GM18508 (cell line): ENCODE measurements around the gene DDX54.
"Not testable (repeated sequence)": the region's sequence is repeated elsewhere in the genome, so short reads cannot be mapped to it uniquely, and the experiment has no call there.

Source experiments
- ATAC-seq: cut with Tn5 transposase; IDR thresholded peaks from one replicate; pipeline ENCODE4 v1.9.1; 2021; ENCODE audit warnings: moderate number of reproducible peaks; ENCODE audit not compliant: insufficient read depth, unreplicated experiment

The DDX54 gene

DNA sequence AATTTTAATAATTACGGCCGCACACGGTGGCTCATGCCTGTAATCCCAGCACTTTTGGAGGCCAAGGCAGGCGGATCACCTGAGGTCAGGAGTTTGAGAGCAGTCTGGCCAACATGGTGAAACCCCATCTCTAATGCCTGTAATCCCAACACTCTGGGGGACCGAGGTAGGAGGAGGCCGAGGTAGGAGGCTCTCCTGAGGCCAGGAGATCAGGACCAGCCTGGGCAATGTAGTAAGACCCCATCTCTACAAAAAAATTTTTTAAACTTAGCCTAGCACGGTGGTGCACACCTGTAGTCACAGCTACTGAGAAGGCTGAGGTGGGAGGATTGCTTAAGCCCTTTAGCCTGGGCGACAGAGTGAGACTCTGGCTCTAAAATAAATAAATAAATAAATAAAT, 41.3 kb downstream of the DDX54 start:
- no peak for ATAC-seq

DNA sequence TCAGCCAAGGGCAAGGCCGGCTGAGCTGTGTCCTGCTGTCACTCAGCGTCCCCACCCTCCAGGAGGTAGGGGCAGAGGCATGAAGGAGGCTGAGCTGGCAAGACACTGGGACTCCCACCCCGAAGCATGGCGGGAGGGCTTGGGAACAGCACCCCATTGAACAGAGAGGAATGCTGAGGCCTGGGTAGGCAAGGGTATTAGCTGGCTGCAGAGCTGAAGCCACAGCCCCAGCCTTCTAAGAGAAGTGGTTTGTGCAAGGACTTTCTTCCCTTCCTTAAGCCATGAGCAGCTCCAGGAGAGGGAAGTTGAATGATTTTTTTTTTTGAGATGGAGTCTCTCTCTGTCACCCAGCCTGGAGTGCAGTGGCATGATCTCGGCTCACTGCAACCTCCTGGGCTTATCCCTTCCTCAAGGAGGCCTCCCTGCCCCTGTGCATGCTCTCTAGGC, 42.4 kb downstream of the DDX54 start:
- ATAC-seq, result no peak

DNA sequence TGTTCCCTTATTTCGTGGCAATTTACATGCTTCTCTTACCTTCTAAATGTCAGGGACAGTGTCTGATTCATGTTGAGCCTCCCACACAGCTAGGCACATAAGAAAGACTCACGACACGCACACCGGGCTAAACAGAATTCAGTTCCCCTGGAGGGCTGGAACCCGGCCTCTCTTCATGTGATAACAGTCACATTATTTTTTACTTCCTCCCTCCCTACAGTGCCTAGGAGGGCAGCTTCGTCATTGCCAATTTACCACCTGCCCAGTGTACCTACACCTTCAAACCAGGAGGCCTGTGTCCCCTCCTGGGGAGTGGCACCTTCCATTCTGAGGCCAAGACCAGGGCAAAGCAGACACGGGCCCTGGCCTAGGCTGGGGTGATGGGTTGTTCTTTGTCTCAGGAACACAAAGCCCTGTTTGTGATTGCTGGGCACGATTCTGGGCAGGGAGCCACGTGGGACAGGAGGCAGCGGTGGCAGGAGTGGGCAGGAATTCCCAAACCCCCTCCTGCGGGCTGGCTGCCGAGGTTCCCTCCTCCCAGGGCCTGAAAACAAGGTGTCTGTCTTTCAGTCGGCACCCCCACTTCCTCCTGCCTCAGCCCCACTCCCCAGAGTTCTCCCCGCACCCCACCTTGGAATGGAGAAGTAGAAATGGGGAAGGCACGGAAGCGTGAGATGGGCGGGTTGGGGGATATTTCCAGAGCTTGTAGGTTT, 42.9 kb downstream of the DDX54 start:
- ATAC-seq, result no peak

DNA sequence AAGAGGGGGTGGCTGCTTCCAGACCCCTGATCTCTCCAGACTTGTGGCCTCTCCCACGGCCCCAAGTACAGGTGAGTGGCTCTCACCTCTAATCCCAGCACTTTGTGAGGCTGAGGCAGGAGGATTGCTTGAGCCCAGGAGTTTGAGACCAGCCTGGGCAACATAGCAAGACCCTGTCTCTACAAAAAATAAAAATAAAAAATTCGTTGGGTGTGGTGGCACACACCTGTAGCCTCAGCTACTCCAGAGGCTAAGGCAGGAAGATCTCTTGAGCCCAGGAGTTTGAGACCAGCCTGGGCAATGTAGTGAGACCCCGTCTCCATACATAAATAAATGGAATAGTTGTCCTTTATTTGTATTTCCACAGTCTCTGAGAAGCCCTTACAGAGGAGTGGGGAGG, 43.6 kb downstream of the DDX54 start:
- ATAC-seq, result not testable (repeated sequence)

DNA sequence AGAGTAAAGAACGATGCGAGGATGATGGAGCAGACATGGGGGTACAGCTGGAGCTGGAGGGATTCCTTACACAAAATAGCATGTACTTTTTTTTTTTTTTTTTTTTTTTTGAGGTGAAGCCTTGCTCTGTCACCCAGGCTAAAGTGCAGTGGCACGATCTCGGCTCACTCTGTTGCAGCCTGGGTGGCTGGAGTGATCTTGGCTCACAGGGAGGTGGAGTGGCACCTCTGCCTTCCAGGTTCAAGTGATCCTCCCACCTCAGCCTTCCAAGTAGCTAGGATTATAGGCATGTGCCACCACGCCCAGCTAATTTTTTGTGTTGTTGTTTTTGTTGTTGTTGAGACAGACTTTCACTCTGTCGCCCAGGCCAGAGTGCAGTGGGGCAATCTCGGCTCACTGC, 44.6 kb downstream of the DDX54 start:
- no peak for ATAC-seq

DNA sequence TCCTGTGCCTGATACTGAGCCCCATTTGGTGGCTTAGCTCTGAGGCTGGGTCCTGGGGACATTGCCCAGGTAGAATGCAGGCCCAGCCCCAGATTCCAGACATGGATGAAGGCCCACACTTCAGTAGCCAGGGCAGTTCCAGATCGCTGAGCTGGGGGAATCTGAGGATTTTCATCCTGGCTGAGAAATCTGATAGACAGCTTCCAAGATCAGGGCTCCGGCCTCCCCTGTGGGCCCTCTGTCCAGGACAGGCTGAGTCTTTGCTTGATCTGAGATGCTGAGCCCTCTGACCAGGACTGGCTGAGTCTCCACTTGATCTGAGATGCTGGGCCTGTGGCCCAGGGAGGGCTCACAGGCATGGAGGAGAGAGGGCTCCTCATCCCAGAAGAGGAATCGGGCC, 46.5 kb downstream of the DDX54 start:
- ATAC-seq, result no peak

DNA sequence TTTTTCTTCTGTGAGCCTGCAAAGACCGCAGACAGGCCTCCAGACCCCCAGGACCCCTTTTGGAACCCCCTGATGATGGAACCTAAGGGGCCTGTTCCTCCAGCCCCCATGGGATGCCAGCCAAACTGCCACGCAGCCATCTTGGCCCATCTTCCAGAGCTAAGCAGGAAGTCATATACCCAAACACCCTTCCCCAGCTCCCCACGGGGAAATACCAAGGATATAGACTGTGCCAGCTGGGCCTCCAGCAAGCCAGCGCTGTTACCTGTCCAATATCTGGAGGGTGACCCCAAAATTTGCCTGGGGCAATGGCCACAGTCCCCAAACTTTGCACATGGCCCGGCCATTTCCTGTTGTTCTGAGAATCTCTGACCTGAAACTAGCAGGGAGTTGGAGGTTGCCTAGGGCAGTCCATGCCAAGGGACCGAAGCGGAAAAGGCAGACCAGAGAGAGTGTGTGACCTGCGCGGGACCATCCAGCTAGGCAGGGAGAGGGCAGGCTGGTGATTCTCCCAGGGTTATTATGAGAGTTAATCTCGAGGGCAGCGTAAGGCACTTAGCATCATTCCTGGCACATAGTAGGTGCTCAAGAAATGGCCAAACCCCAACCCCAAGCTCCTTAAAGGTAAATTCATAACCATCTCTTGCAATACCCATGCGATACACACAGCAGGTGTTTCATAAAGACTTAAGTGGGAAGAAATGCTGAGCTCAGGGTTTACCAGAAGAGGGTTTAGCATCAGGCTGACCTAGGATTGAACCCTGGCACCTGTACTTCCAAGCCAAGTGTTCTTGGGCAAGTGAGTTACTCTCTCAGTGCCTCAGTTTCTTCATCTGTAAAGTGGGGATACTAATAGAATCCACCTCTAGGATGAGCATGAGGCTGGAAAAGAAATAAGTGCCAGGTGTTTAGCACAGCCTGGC, 47.2 kb downstream of the DDX54 start:
- ATAC-seq, result no peak

DNA sequence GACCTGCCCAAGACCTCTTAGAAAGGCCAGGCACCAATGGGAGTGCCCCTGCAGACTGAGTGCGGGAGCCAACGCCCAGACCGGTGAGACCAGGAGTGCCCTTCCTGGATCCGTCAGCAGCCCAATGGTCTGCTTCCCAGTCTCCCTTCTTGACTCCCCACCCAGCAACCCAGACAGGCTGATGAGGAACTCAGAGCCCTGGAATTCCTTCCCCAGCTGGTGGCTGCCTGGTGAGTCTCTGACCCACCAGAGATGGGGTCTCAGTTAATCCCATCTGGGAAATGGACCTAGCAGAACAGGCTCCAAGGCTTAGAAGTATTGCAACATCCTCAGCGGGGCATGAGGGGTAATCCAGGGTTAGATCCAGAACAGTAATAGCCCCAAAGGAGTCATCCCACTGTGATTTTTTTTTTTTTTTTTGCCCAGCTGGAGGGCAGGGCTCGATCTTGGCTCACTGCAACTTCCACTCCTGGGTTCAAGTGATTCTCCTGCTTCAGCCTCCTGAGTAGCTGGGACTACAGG, 48.2 kb downstream of the DDX54 start:
- no peak for ATAC-seq

DNA sequence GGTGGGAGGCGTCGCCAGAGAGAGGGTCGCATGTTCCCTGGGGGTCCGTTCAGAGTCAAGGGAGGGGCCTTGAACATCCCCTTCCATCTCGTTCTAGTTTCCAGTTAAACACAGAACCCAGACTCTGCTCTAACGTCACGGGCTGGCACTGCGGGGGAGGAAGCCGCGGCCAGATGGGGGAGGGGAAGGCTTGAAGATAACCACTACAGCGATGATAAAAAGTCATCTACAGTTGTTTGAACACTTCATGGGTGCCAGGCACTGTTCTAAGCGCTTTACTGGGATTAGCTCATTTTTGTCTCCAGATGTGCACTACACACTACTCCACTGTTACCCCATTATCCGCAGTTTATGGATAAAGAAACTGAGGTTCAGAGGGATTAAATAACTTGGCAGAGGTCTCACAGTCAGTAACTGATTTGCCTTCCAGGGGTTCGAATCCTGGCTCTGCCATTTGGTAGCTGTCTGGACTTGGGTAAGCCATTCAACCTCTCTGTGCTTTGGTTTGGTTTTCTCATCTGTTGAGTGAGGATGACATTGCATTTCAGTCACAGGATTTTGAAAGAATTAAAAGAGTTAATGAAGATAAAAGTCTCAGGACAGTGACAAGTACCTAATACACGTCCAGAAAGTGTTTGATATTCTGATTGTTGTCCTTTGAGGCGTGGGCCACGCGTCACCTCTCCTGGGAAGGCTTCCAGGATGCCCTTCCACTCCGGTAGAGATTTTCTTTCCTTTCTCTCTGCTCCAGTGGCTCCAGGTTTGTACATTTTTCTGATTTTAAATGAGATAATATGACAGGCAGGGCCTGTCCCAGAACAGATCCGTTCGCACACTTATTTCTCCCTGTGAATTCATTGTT, 48.9 kb downstream of the DDX54 start:
- no peak for ATAC-seq

DNA sequence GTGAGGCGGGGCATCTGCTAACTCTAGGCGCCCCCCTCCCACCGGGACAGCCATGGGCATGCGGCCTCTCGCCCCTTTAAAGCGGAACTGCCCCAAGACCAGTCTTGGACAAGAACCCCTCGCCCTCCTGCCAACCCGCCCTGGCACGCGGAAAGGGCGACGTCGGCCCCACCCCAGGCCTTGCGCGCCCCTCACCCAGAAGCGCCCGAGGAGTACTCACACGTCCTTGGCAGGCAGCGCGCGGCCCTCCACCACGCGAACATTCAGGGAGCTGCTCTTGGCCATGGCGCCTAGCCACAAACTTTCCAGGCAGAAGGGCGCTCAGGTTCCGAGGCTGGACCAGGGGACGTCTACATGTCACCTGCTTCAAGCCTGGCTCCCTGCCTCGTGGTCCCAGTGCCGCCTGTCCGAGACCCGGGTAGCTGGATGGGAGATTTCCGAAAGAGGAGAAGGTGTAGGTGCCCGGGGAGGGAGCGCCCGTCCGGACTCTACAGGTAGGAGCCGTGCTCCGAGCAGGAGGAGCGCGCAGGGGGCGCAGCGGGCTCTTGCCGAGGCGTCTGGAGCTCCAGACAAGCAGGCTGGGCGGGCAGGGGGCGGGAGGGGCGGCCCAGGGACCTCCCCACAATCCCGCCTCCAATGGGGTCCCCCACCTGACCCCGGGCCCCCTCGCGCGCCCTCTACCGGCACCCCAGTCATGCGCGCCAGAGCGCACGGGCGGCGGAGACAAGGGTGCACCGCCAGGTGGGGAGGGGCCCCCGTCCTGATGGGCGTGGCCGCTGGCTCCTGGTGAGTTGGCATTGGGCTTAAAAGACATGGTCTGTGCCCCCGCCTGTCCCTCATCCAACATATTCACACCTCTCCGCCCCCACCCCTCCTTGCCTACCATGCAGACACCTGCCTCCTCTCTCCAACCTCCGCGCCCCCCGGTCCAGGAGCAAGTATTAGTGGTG, 49.8 kb downstream of the DDX54 start, which contains the start of gene RASAL1:
Gene RASAL1, minus strand, starts transcription at position 584 of the 950 bp plus-strand sequence. Its CDS starts 299 bp downstream, at position 285.
- ATAC-seq, result no peak

DNA sequence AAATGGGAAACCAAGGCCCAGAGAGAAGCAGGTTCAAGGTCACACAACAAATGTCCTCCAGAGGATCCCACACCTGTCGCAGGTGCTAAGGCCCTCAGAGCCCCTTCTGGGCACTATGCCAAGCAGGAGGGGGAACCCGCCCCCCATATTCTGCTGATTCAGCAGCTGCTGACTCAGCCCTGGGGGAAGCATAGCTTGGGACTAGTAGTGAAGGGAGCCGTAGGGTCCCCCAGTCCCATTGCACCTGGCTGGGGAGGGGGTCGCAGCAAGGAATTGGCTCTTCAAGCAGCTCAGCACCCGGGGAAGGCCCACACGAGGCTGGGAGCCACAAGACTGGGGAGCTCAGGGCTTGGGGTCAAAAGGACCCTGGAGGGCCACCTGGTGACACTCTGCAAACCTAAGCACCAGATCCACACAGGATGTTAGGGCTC, 50.7 kb downstream of the DDX54 start:
- ATAC-seq, result no peak

DNA sequence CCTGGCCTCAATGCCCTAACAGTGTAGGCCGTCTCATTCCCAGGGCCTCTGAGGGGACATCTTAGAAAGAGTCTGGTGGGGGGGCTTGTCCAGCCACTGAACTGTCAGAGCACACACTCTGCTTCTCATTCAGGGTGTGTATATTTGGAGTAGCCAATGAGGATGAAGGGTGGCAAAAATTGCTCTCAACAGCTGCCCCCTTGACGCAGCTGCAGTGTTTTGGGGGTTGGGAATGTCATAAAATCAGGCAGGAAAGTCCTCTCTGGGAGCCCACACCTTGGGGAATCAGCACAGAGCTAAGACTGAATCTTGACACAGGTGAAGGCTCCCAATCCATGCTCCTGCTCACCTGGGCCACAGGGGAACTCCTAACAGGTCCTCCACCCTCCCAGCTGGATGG, 51.2 kb downstream of the DDX54 start:
- ATAC-seq, result no peak

DNA sequence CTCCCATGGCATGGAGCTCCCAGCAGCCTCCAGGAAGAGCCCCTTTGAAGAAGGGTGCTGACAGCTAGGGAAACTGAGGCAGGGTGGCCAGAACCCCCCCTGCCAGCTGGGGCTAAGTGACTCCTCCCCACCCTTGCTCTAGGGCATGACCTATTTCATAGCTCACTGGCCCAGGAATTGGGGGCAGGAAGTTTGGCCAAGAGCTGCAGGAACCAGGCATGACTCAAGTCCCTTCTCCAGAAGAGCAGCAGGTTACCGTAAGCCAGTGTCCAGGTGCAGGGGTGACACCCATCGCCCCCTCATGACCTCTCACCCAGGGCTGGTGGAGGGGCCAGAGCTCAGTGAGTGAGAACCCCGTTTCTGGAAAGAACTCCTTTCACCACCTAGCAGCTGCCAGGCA, 51.6 kb downstream of the DDX54 start:
- no peak for ATAC-seq

DNA sequence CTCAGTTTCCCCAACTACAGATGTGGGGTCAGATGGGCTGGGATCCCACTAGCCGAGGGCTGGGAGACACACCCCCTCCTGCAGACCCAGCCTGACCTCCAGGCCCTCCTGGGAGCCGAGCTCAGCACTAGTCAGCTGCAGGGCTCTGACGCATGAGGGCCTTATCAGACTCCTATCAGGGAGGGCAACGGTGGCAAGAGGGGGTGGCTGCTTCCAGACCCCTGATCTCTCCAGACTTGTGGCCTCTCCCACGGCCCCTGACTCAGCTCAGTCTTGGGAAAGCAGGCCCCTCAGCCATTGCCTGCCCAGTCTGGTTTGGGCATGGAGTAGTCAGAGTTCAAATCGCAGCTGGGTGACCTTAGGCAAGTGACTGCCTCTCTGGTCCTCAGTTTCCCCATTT, 52.2 kb downstream of the DDX54 start:
- no peak for ATAC-seq

DNA sequence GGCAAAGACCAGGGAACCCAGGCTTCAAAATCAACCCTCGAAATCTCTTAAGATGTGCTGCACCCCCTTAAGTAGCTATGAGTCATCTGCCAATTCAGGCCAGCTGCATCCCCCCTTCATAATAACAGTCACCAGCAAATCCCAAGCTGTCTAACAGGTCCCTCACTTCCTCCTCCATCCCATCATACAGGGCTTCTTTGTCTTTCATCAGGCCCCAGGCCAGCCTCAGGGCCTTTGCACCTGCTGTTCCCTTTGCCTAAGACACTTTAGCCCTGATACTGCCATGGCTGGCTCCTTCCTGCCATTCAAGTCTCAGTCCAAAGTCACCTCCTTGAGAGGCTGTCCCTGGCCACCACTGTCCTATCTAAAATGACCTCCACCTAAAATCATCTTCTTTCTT, 53.7 kb downstream of the DDX54 start:
- no peak for ATAC-seq

DNA sequence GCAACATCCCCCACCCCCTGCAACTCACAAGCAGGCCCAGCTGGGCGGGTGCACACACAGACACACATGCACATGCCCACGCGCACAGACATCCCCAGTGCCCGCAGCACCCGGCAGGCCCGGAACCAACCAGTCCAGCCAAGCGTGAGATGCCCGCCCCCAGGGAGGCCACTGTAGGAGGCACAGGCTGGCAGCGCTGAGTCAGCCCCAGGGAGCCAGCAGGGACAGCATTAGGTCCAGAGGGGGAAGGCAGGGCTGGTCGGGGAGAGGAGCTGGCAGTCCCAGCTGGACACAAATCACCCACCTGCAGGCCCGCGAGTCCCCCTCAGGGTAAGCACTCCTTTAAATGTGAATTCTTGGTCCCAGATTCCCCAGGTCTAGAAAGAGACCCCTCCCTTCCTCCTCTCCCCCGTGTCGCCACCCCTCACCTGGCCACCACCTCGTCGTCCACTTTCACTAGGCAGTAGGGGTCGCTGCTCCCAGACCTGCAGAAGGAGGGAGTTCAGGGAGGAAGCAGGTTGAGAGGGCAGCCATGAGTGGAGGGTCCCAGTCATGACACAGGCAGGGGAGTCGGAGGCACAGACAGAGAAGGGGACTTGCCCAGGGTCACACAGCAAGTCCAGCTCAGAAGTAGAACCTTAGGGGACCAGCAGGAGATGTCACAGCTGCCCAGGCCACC, 54.7 kb downstream of the DDX54 start:
- ATAC-seq, result no peak

DNA sequence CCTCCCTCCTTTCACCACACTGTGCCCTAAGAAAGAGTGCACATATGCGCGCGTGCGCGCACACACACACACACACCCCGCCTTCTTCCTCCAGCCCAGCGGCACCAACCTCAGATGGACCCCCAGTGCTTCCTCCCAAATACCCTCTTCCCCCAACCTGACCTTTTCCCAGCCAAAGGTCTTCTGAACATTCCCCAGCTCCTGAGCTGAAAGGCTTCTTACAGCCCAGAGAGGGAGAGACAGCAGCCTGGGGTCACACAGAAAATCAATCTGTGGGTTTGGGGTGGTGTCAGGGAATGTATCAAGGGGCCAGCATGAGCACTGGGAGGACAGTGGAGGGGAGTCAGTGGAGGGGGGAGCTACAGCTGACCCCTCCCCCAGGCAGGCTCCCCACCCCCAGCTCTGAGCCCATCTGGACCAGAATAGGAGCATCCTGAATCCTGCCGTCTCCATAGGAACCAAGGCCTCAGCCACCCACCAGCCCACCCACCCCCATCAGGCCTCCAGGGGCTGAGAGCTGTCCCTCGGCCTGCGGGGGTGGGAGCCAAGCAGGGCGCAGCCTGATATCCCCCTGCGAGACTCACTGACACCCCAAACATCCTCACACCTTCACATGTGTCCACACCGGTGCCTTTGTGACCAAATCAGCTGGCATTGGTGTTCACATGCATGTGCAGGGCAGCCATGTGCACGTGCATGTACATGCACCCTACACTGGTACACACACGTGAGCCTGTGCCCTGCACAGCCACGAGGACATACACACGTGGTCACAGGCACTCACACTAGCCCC, 55.4 kb downstream of the DDX54 start:
- ATAC-seq, result no peak
